GM12892 (cell line): ENCODE data around the gene CBX4.

Experiments
- POLR2A ChIP-seq: IDR thresholded peaks from 2 replicates; pipeline ENCODE4 v1.6.1; 2011; ENCODE audit warnings: low read depth, low read length, control low read depth
- TAF1 ChIP-seq: IDR thresholded peaks from 2 replicates; pipeline ENCODE4 v1.6.1; 2011; ENCODE audit warnings: low read depth, mild to moderate bottlenecking, control low read depth, low read length, borderline replicate concordance

- TF ChIP-seq POLR2A (no peak), TAF1 (no peak)
Measured at GRCh38 chr17:79811868-79812352, 27.3 kb downstream of the CBX4 start.
